ENCODE measurements around the gene SPATA19.

DNA sequence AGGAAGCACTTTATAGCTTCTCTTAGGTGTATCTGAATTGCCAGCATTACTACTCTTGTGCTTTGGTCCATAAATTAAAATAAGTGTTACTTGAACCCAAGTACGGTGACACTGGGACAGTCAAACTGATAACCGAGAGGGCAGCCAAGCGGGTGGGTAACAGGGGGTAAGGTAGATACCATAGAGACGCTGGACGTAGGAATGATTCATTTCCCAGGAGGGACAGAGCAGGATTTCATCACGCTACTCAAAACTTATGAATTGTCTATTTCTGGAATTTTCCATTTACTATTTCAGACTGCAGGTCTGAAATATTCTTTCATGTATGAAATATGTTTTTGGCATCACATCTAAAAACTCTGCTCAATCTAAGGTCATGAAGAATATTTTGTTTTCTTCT is 14.8 kb upstream of the SPATA19 start:
- TF ChIP-seq, protein P1, sequence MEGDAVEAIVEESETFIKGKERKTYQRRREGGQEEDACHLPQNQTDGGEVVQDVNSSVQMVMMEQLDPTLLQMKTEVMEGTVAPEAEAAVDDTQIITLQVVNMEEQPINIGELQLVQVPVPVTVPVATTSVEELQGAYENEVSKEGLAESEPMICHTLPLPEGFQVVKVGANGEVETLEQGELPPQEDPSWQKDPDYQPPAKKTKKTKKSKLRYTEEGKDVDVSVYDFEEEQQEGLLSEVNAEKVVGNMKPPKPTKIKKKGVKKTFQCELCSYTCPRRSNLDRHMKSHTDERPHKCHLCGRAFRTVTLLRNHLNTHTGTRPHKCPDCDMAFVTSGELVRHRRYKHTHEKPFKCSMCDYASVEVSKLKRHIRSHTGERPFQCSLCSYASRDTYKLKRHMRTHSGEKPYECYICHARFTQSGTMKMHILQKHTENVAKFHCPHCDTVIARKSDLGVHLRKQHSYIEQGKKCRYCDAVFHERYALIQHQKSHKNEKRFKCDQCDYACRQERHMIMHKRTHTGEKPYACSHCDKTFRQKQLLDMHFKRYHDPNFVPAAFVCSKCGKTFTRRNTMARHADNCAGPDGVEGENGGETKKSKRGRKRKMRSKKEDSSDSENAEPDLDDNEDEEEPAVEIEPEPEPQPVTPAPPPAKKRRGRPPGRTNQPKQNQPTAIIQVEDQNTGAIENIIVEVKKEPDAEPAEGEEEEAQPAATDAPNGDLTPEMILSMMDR (IDR thresholded peaks at IDR 0.05), result no peak
- TF ChIP-seq POLR2A (IDR thresholded peaks at IDR 0.05), result no peak
